Measurements from ENCODE around the gene SULT1C2.
"Not testable (repeated sequence)": the region's sequence is repeated elsewhere in the genome, so short reads cannot be mapped to it uniquely, and the experiment has no call there.

Gene SULT1C2

DNA sequence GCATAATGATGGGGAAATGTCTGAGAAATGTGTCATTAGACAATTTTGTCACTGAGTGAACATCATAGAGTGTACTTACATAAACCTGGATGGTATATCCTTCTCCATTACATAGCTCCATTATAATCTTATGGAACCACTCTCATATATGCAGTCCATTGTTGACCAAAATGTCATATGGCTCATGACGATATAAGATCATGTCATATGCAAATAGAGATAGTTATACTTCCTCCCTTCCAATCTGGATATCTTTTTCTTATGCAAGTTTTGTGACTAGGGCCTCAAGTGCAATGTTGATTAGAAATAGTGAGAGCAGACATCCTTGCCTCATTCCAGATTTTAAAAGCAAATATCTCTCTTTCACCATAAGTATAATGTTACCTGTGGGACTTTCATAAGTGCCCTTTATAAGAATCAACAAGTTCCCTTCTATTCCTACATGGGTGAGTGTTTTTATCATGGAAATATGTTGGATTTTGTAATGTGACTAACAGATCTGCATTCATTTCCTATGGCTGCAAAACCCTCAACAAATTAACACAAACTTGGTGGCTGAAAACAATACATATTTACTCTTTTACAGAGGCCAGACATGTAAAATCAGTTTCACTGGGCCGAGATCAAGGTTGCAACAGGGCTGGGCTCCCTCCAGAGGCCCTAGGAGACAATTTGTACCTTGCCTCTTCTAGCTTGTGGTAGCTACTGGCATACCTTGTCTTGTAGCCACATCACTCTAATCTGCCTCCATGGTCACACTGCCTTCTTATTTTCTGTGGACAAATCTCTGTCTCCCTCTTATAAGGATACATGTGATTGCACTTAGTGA lies 67.4 kb downstream of the SULT1C2 start:
- DNase-seq: no peak

GRCh38 chr2:108359336-108359735 lies 70.6 kb downstream of the SULT1C2 start:
- not testable (repeated sequence) for DNase-seq
